DND-41 (cell line): ENCODE results near the gene WDR49.

Experiments used
- CTCF ChIP-seq: IDR thresholded peaks from 2 replicates; pipeline ENCODE4 v1.5.1; 2012; ENCODE audit warnings: borderline replicate concordance, low read length, moderate library complexity, mild to moderate bottlenecking; ENCODE audit not compliant: poor library complexity, severe bottlenecking; ENCODE audit errors: extremely low read depth
- EZH2 ChIP-seq: IDR thresholded peaks from 3 replicates; pipeline ENCODE4 v1.6.1; 2012; ENCODE audit warnings: borderline replicate concordance, low read depth, mild to moderate bottlenecking, moderate library complexity, low read length, inconsistent platforms; ENCODE audit not compliant: severe bottlenecking

GRCh38 chr3:167554898-167555297 is 98.8 kb downstream of the WDR49 start:
- no peak for TF ChIP-seq CTCF
- no peak for TF ChIP-seq EZH2
